ENCODE results near the gene CCDC91. TPM values are rescaled to one million over a fixed set of nuclear protein-coding genes. Genes with fewer than 3 reads are reported as not detected.

CCDC91 gene
- total RNA-seq, 6 donors from 2014 or later: 27.7 to 77.5 (median 30.2) TPM

GRCh38 chr12:28243310-28243633 is 53.0 kb downstream of the CCDC91 start:
- Histone ChIP-seq H3K4me3 (no peak overlapping the region), H3K9me3 (no peaks in the 10 kb centered on the region), H3K27me3 (no peaks in the 10 kb centered on the region), H3K36me3 (no peaks in the 10 kb centered on the region), H3K27ac (no peak overlapping the region), H3K4me1 (peaks cover 0 to 3% (median 0%) of the 10 kb centered on the region in 4 donors)
- 76 to 94% methylated on average over 2 of the region's 2 CpGs for WGBS, 2 donors
- ATAC-seq (ENCODE audit: low FRiP score in 2 of 2) (no peak), DNase-seq (no peak)
- TF ChIP-seq POLR2A (IDR thresholded peaks at IDR 0.05): no peak
- no peak for TF ChIP-seq POLR2AphosphoS5 (IDR thresholded peaks at IDR 0.05)
- TF ChIP-seq EP300 (IDR thresholded peaks at IDR 0.05): no peak
- no peak for TF ChIP-seq CTCF (IDR thresholded peaks at IDR 0.05)

GRCh38 chr12:28247806-28248205 is 57.5 kb downstream of the CCDC91 start:
- WGBS, 2 donors: 82 to 87% methylated on average over 7 of the region's 7 CpGs
- ATAC-seq (ENCODE audit: low FRiP score in 2 of 2) (no peak), DNase-seq (no peak)
- Histone ChIP-seq H3K9me3 (no peaks in the 10 kb centered on the region), H3K27ac (no peak overlapping the region), H3K27me3 (no peaks in the 10 kb centered on the region), H3K4me1 (peaks cover 0 to 14% (median 1%) of the 10 kb centered on the region in 4 donors), H3K36me3 (no peaks in the 10 kb centered on the region), H3K4me3 (no peak overlapping the region)
- no peak for TF ChIP-seq POLR2A (IDR thresholded peaks at IDR 0.05)
- TF ChIP-seq CTCF (IDR thresholded peaks at IDR 0.05): no peak
- TF ChIP-seq EP300 (IDR thresholded peaks at IDR 0.05): no peak
- TF ChIP-seq POLR2AphosphoS5 (IDR thresholded peaks at IDR 0.05): no peak

- no peak overlapping the region for H3K27ac ChIP-seq
These were observed 58.4 kb downstream of the CCDC91 start for GRCh38 chr12:28248555-28249145.

GRCh38 chr12:28253161-28253641 is 62.9 kb downstream of the CCDC91 start:
- Histone ChIP-seq H3K36me3 (no peaks in the 10 kb centered on the region), H3K27ac (no peak overlapping the region), H3K27me3 (no peaks in the 10 kb centered on the region), H3K4me1 (peaks cover 0 to 10% (median 1%) of the 10 kb centered on the region in 4 donors), H3K4me3 (no peak overlapping the region), H3K9me3 (no peaks in the 10 kb centered on the region)
- WGBS, 2 donors: 86 to 97% methylated on average over 3 of the region's 3 CpGs
- DNase-seq (no peak), ATAC-seq (ENCODE audit: low FRiP score in 2 of 2) (no peak)
- no peak for TF ChIP-seq CTCF (IDR thresholded peaks at IDR 0.05)
- TF ChIP-seq POLR2A (IDR thresholded peaks at IDR 0.05): no peak
- TF ChIP-seq EP300 (IDR thresholded peaks at IDR 0.05): no peak
- TF ChIP-seq POLR2AphosphoS5 (IDR thresholded peaks at IDR 0.05): no peak

More at GRCh38 chr12:28248555-28249145, 58.4 kb downstream of the CCDC91 start:
- TF ChIP-seq POLR2A (IDR thresholded peaks at IDR 0.05) (no peak), POLR2AphosphoS5 (IDR thresholded peaks at IDR 0.05) (no peak), CTCF (IDR thresholded peaks at IDR 0.05) (no peak), EP300 (IDR thresholded peaks at IDR 0.05) (no peak)
- no peak for DNase-seq
- H3K9me3 ChIP-seq: no peaks in the 10 kb centered on the region
- no peak overlapping the region for H3K4me3 ChIP-seq
- no peaks in the 10 kb centered on the region for H3K36me3 ChIP-seq
- peaks cover 0 to 14% (median 1%) of the 10 kb centered on the region in 4 donors for H3K4me1 ChIP-seq
- no peaks in the 10 kb centered on the region for H3K27me3 ChIP-seq
- no peak for ATAC-seq (ENCODE audit: low FRiP score in 2 of 2)

GRCh38 chr12:28257411-28257810 is 67.2 kb downstream of the CCDC91 start:
- TF ChIP-seq POLR2A (IDR thresholded peaks at IDR 0.05) (no peak), EP300 (IDR thresholded peaks at IDR 0.05) (no peak), POLR2AphosphoS5 (IDR thresholded peaks at IDR 0.05) (no peak), CTCF (IDR thresholded peaks at IDR 0.05) (no peak)
- Histone ChIP-seq H3K27ac (no peak overlapping the region), H3K9me3 (no peaks in the 10 kb centered on the region), H3K36me3 (no peaks in the 10 kb centered on the region), H3K4me1 (no peaks in the 10 kb centered on the region), H3K4me3 (no peak overlapping the region), H3K27me3 (no peaks in the 10 kb centered on the region)
- ATAC-seq (ENCODE audit: low FRiP score in 2 of 2): no peak
- DNase-seq: no peak
